ENCODE data around the gene HAUS6. TPM values are rescaled to one million over a fixed set of nuclear protein-coding genes. Genes with fewer than 3 reads are reported as not detected.

The HAUS6 gene
- total and polyA plus RNA-seq, 2 of the 8 experiments (the other 6 are each of a cell fraction or from before 2014, with no cell fraction given): 11.7 to 52.4 TPM

DNA sequence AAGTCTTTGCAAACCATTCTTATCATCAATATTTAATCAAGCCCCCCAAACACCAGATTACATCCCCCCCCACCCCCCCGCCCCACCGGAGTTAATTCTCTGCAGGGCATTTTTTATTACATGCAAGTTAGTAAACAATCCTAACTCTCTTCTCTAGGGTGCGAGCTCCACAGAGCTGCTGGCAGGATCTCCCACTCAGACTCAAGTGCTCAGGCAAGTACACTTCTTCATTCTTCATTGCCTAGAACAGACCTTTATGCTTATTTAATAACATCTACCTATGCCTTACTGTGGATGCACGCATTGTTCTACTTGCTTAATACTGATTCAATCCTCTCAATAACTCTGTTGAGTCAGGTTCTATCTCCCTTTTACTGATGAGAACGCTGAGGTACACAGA is 79.6 kb downstream of the HAUS6 start:
- H2BK12ac ChIP-seq (ENCODE audit: low read depth, low read length): no peak overlapping the region
- H2BK5ac ChIP-seq (ENCODE audit: low read depth, low read length): no peak overlapping the region
- no peak overlapping the region for H4K8ac ChIP-seq (ENCODE audit: extremely low read depth, insufficient read depth, low read length)
- H3K4me1 ChIP-seq (replicated peaks in 1 of 4; ENCODE audit: control insufficient read depth in 3 of 4, insufficient read depth in 4 of 4, low read length in 3 of 4): no peaks in the 10 kb centered on the region
- no peaks in the 10 kb centered on the region for H3K36me3 ChIP-seq (ENCODE audit: control insufficient read depth in 2 of 4, insufficient read depth in 4 of 4, low read length in 3 of 4)
- H3K23ac ChIP-seq (ENCODE audit: insufficient read length): no peak overlapping the region
- no peaks in the 10 kb centered on the region for H3K23me2 ChIP-seq (ENCODE audit: low read depth, low read length)
- H2BK20ac ChIP-seq (ENCODE audit: low read length): no peak overlapping the region
- no peak overlapping the region for H3K4me2 ChIP-seq (ENCODE audit: insufficient read depth in 1 of 2, low read depth in 2 of 2, low read length in 2 of 2)
- H3K14ac ChIP-seq (ENCODE audit: insufficient read length): no peak overlapping the region
- no peak overlapping the region for H3K27ac ChIP-seq (ENCODE audit: low read depth, low read length)
- H3K56ac ChIP-seq (replicated peaks; ENCODE audit: insufficient read length, low read depth, low read length): no peak overlapping the region
- H3K9ac ChIP-seq (replicated peaks in 1 of 4; ENCODE audit: extremely low read depth in 1 of 4, low read depth in 3 of 4, low read length in 3 of 4): no peak overlapping the region
- POLR2A ChIA-PET (ENCODE audit: partially characterized antibody): no interaction called here
- H3K4ac ChIP-seq (replicated peaks; ENCODE audit: insufficient read length, low read depth, low read length): no peak overlapping the region
- no peaks in the 10 kb centered on the region for H4K20me1 ChIP-seq (replicated peaks in 1 of 2; ENCODE audit: control insufficient read depth in 1 of 2, insufficient read depth in 2 of 2, low read length in 2 of 2)
- H4K5ac ChIP-seq (ENCODE audit: insufficient read length, low read depth, low read length): no peak overlapping the region
- no peak overlapping the region for H4K91ac ChIP-seq (replicated peaks; ENCODE audit: insufficient read length, low read length)
- no peaks in the 10 kb centered on the region for H3K79me2 ChIP-seq (ENCODE audit: control insufficient read depth in 1 of 2, insufficient read depth in 2 of 2, low read length in 2 of 2)
- H3K9me3 ChIP-seq (ENCODE audit: insufficient read depth in 2 of 2, low read depth in 1 of 2, low read length in 1 of 2): no peaks in the 10 kb centered on the region
- H3K4me3 ChIP-seq (ENCODE audit: extremely low read depth in 1 of 4, insufficient read depth in 2 of 4, low read depth in 3 of 4, low read length in 4 of 4): no peak overlapping the region
- WGBS, 2 experiments (ENCODE audit: extremely low coverage in 1 of 2, insufficient coverage in 1 of 2, insufficient read length in 1 of 2, insufficient replicate concordance in 2 of 2, low coverage in 1 of 2, low lambda C conversion rate in 2 of 2, missing lambda C conversion rate in 1 of 2): 94% methylated on average over 5 of the region's 5 CpGs; no CpG with 5 or more reads in 1 of the 2 experiments
- DNase-seq (ENCODE audit: low read depth in 1 of 2, low spot score in 2 of 2) (no peak), FAIRE-seq (no peak)
- no peak for TF ChIP-seq POU5F1 (IDR thresholded peaks at IDR 0.05; ENCODE audit: low read depth, low read length)
- H2BK120ac ChIP-seq (replicated peaks; ENCODE audit: low read depth, low read length): no peak overlapping the region
- CTCF ChIA-PET (ENCODE audit: partially characterized antibody): interaction anchor here (1.3 to 1.7 kb wide), 2 partner anchors 9 to 442 kb away, joined by 5 read pairs; no protein-coding TSS in a partner anchor
- H2AFZ ChIP-seq (ENCODE audit: low read length): no peak overlapping the region
- H3K27me3 ChIP-seq (replicated peaks in 1 of 4; ENCODE audit: control insufficient read depth in 3 of 4, extremely low read depth in 1 of 4, insufficient read depth in 3 of 4, low read length in 3 of 4): no peaks in the 10 kb centered on the region
- no peaks in the 10 kb centered on the region for H3K79me1 ChIP-seq (ENCODE audit: low read depth, low read length)
- H2BK15ac ChIP-seq (ENCODE audit: low read length): no peak overlapping the region
- H3K18ac ChIP-seq (ENCODE audit: extremely low read depth, low read length): no peak overlapping the region
- H2AK5ac ChIP-seq (ENCODE audit: low read depth, low read length): no peak overlapping the region
